H9 (cell line): ENCODE measurements around the gene ALCAM. TPM values are rescaled to one million over a fixed set of nuclear protein-coding genes. Genes with fewer than 3 reads are reported as not detected.

Experiments used
- DNase-seq: peaks from one replicate; pipeline ENCODE4 v3.0.0-alpha.2; 2017
- H2AFZ ChIP-seq: one replicate; pipeline ENCODE4 v1.6.1; 2013; ENCODE audit warnings: mild to moderate bottlenecking, low read length, control low read depth, moderate library complexity
- H2AK5ac ChIP-seq: 2 replicates; pipeline ENCODE4 v1.6.1; 2013; ENCODE audit warnings: low read length, control low read depth, mixed read lengths; ENCODE audit not compliant: insufficient read length
- H2BK120ac ChIP-seq: one replicate; pipeline ENCODE4 v1.6.1; 2013; ENCODE audit warnings: low read depth, mild to moderate bottlenecking, low read length, control low read depth, inconsistent platforms; ENCODE audit not compliant: poor library complexity, severe bottlenecking
- H2BK12ac ChIP-seq: 2 replicates; pipeline ENCODE4 v1.6.1; 2013; ENCODE audit warnings: low read length, control low read depth, mixed read lengths, low read depth; ENCODE audit not compliant: insufficient read length
- H2BK15ac ChIP-seq: 2 replicates; pipeline ENCODE4 v1.6.1; 2013; ENCODE audit warnings: low read depth, low read length, control low read depth
- H2BK20ac ChIP-seq: one replicate; pipeline ENCODE4 v1.6.1; 2013; ENCODE audit warnings: low read depth, mild to moderate bottlenecking, low read length, control low read depth, inconsistent platforms; ENCODE audit not compliant: poor library complexity, severe bottlenecking
- H2BK5ac ChIP-seq: 2 replicates; pipeline ENCODE4 v1.6.1; 2013; ENCODE audit warnings: low read length, control low read depth, mixed read lengths; ENCODE audit not compliant: insufficient read length
- H3K14ac ChIP-seq: 2 replicates; pipeline ENCODE4 v1.6.1; 2013; ENCODE audit warnings: low read length, control low read depth; ENCODE audit not compliant: insufficient read depth
- H3K18ac ChIP-seq: 2 replicates; pipeline ENCODE4 v1.6.1; 2013; ENCODE audit warnings: low read depth, mild to moderate bottlenecking, mixed read lengths, low read length, control low read depth; ENCODE audit not compliant: insufficient read length
- H3K23ac ChIP-seq: 2 replicates; pipeline ENCODE4 v1.6.1; 2013; ENCODE audit warnings: low read length, control low read depth, mixed read lengths, low read depth; ENCODE audit not compliant: insufficient read length
- H3K23me2 ChIP-seq: 2 replicates; pipeline ENCODE4 v1.6.1; 2013; ENCODE audit warnings: low read depth, mild to moderate bottlenecking, mixed read lengths, low read length, control low read depth; ENCODE audit not compliant: insufficient read length, poor library complexity, severe bottlenecking
- H3K27ac ChIP-seq: 2 replicates; pipeline ENCODE4 v1.5.1; 2013; ENCODE audit warnings: low read length, control low read depth, mixed read lengths, low read depth; ENCODE audit not compliant: insufficient read length
- H3K27me3 ChIP-seq: 2 replicates; pipeline ENCODE4 v1.6.1; 2013; ENCODE audit warnings: low read length, control low read depth, inconsistent platforms; ENCODE audit not compliant: insufficient read depth
- H3K4ac ChIP-seq: 2 replicates; pipeline ENCODE4 v1.6.1; 2013; ENCODE audit warnings: low read depth, mild to moderate bottlenecking, control low read depth, inconsistent platforms, low read length, moderate library complexity
- H3K4me1 ChIP-seq: 2 replicates; pipeline ENCODE4 v1.6.1; 2013; ENCODE audit warnings: low read length, control low read depth, inconsistent platforms; ENCODE audit not compliant: insufficient read depth
- H3K4me2 ChIP-seq: 2 replicates; pipeline ENCODE4 v1.6.1; 2013; ENCODE audit warnings: low read length, control low read depth, mixed read lengths; ENCODE audit not compliant: insufficient read length, insufficient read depth
- H3K56ac ChIP-seq: 2 replicates; pipeline ENCODE4 v1.6.1; 2013; ENCODE audit warnings: low read depth, mild to moderate bottlenecking, mixed read lengths, low read length, control low read depth; ENCODE audit not compliant: insufficient read length
- H3K79me1 ChIP-seq: 2 replicates; pipeline ENCODE4 v1.6.1; 2013; ENCODE audit warnings: low read depth, mild to moderate bottlenecking, moderate library complexity, low read length, control low read depth, inconsistent platforms; ENCODE audit not compliant: insufficient read depth, poor library complexity, severe bottlenecking
- H3K79me2 ChIP-seq: 2 replicates; pipeline ENCODE4 v1.6.1; 2013; ENCODE audit warnings: low read length, control low read depth, inconsistent platforms; ENCODE audit not compliant: insufficient read depth
- H3K9ac ChIP-seq: 2 replicates; pipeline ENCODE4 v1.6.1; 2013; ENCODE audit warnings: low read length, control low read depth, mixed read lengths; ENCODE audit not compliant: insufficient read length; ENCODE audit errors: extremely low read depth
- H3K9me3 ChIP-seq: one replicate; pipeline ENCODE4 v1.6.1; 2013; ENCODE audit warnings: low read depth, low read length, inconsistent platforms; ENCODE audit not compliant: control insufficient read depth
- H3T11ph ChIP-seq: one replicate; pipeline ENCODE4 v1.6.1; 2013; ENCODE audit warnings: mild to moderate bottlenecking, low read length, control low read depth, inconsistent platforms
- H4K20me1 ChIP-seq: one replicate; pipeline ENCODE4 v1.6.1; 2013; ENCODE audit not compliant: control insufficient read depth, insufficient read length, insufficient read depth
- H4K5ac ChIP-seq: 2 replicates; pipeline ENCODE4 v1.6.1; 2013; ENCODE audit warnings: low read depth, mild to moderate bottlenecking, mixed read lengths, low read length, control low read depth; ENCODE audit not compliant: insufficient read length
- H4K8ac ChIP-seq: replicated peaks from 2 replicates; pipeline ENCODE4 v1.6.1; 2013; ENCODE audit warnings: low read length, control low read depth, mixed read lengths, low read depth; ENCODE audit not compliant: insufficient read length
- H4K91ac ChIP-seq: 2 replicates; pipeline ENCODE4 v1.6.1; 2013; ENCODE audit warnings: low read depth, mild to moderate bottlenecking, moderate library complexity, mixed read lengths, low read length, control low read depth; ENCODE audit not compliant: insufficient read length
- H3K27ac Mint-ChIP-seq, 3 experiments: 2 replicates in 2 of 3; 3 replicates in 1 of 3; pipeline ENCODE4 v1.8.0; 2020 to 2021; ENCODE audit warnings: mixed read lengths in 3 of 3, mild to moderate bottlenecking in 1 of 3, moderate library complexity in 1 of 3
- H3K27me3 Mint-ChIP-seq: 2 replicates; pipeline ENCODE4 v1.8.0; 2021; ENCODE audit warnings: low read depth, mild to moderate bottlenecking, moderate library complexity, mixed read lengths
- H3K36me3 Mint-ChIP-seq, 3 experiments: 2 replicates in 2 of 3; 3 replicates in 1 of 3; pipeline ENCODE4 v1.8.0; 2020 to 2021; ENCODE audit warnings: low read depth in 3 of 3, mixed read lengths in 3 of 3; ENCODE audit not compliant: insufficient read depth in 1 of 3
- H3K4me1 Mint-ChIP-seq, 2 experiments: 2 replicates each; pipeline ENCODE4 v1.8.0; 2020; ENCODE audit warnings: mixed read lengths in 2 of 2
- H3K4me3 Mint-ChIP-seq, 2 experiments: 2 replicates in 1 of 2; 3 replicates in 1 of 2; pipeline ENCODE4 v1.8.0; 2020 to 2021; ENCODE audit warnings: mild to moderate bottlenecking in 2 of 2, mixed read lengths in 2 of 2, moderate library complexity in 1 of 2
- H3K9me3 Mint-ChIP-seq, 2 experiments: 2 replicates in 1 of 2; 3 replicates in 1 of 2; pipeline ENCODE4 v1.8.0; 2020; ENCODE audit warnings: mild to moderate bottlenecking in 2 of 2, mixed read lengths in 2 of 2, moderate library complexity in 1 of 2
- WGBS: extraction: QIAGEN DNeasy Blood & Tissue Kit; methylation state at CpG from one replicate; pipeline ENCODE4 v1.1.7; 2013; ENCODE audit warnings: missing lambda C conversion rate, low lambda C conversion rate, mixed read lengths; ENCODE audit not compliant: insufficient read length; ENCODE audit errors: extremely low coverage; 5-methylcytosine and 5-hydroxymethylcytosine counted together
- total RNA-seq: library from RNA; stranded (reverse); gene quantifications from 2 replicates; pipeline ENCODE4 v1.2.1, GENCODE V29; 2021
- TF ChIP-seq, protein P1 (sequence below): fragments of 200-600 bp; sonication (generic); conservative IDR thresholded peaks from 3 replicates; pipeline ENCODE4 v1.8.0; 2021; ENCODE audit warnings: antibody characterized with exemption, mild to moderate bottlenecking

ALCAM gene
- total RNA-seq, 1 experiment from 2014 or later, result 43.7 TPM

DNA sequence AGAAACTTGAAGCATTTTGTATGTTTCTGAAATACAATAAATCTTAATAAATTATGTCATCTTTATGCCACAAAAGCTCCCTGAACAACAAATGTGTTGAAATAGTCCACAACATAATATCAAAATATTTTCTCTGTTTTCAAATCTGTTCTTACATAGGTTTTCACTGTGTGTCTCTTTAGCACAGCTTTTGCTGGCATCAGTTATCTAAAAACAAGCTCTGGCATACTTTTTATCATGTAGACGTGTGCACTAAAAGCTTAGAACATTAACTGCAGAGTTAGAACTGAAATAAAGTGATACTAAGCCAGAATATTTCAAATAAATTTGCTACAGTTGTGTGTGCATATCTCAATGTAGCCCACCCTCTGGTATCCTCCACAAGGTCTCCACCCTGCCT, 41.8 kb upstream of the ALCAM start:
- peaks cover 0 to 6% of the 10 kb centered on the region in 2 experiments; a peak in 2 of 5 replicates for H3K9me3 Mint-ChIP-seq
- Histone ChIP-seq H3T11ph (no peak overlapping the region), H3K14ac (no peak overlapping the region), H3K23ac (no peak overlapping the region), H4K20me1 (no peaks in the 10 kb centered on the region), H3K79me1 (no peaks in the 10 kb centered on the region), H2BK5ac (no peak overlapping the region), H4K91ac (no peak overlapping the region), H3K4me1 (no peaks in the 10 kb centered on the region), H2AK5ac (no peak overlapping the region), H3K23me2 (no peaks in the 10 kb centered on the region), H2AFZ (no peak overlapping the region), H3K79me2 (no peaks in the 10 kb centered on the region), H3K27ac (no peak overlapping the region), H4K8ac (no peak overlapping the region), H3K4me2 (no peak overlapping the region), H3K18ac (no peak overlapping the region), H4K5ac (no peak overlapping the region), H2BK15ac (no peak overlapping the region), H3K56ac (no peak overlapping the region), H3K4ac (no peak overlapping the region), H2BK20ac (no peak overlapping the region), H3K9ac (no peak overlapping the region), H2BK12ac (no peak overlapping the region), H3K9me3 (no peaks in the 10 kb centered on the region), H3K27me3 (no peaks in the 10 kb centered on the region), H2BK120ac (no peak overlapping the region)
- H3K4me3 Mint-ChIP-seq, result no peak overlapping the region
- no CpG with 5 or more reads among the region's 1 CpG for WGBS
- H3K27me3 Mint-ChIP-seq, result no peaks in the 10 kb centered on the region
- no peak for DNase-seq
- no peaks in the 10 kb centered on the region for H3K36me3 Mint-ChIP-seq
- TF ChIP-seq, protein P1, sequence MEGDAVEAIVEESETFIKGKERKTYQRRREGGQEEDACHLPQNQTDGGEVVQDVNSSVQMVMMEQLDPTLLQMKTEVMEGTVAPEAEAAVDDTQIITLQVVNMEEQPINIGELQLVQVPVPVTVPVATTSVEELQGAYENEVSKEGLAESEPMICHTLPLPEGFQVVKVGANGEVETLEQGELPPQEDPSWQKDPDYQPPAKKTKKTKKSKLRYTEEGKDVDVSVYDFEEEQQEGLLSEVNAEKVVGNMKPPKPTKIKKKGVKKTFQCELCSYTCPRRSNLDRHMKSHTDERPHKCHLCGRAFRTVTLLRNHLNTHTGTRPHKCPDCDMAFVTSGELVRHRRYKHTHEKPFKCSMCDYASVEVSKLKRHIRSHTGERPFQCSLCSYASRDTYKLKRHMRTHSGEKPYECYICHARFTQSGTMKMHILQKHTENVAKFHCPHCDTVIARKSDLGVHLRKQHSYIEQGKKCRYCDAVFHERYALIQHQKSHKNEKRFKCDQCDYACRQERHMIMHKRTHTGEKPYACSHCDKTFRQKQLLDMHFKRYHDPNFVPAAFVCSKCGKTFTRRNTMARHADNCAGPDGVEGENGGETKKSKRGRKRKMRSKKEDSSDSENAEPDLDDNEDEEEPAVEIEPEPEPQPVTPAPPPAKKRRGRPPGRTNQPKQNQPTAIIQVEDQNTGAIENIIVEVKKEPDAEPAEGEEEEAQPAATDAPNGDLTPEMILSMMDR, result no peak
- H3K4me1 Mint-ChIP-seq, result 0 out of 4 replicates have a peak, but pooled peaks cover 0 to 4% of the 10 kb centered on the region in 2 experiments
- no peak overlapping the region for H3K27ac Mint-ChIP-seq
